SU-DHL-6 (cell line): Measurements from ENCODE around the gene PRL.

ENCODE experiments used
- EZH2phosphoT487 ChIP-seq: fragments of 200-600 bp; sonication (generic), shearing (Covaris generic); conservative IDR thresholded peaks from 2 replicates; pipeline ENCODE4 v1.6.1; 2018; ENCODE audit warnings: mild to moderate bottlenecking, antibody characterized with exemption, low read length, moderate library complexity, mixed read lengths
- TF ChIP-seq, protein P1 (sequence below): fragments of 200-600 bp; sonication (generic); IDR thresholded peaks from one replicate; pipeline ENCODE4 v1.5.1; 2017; ENCODE audit warnings: antibody characterized with exemption, mild to moderate bottlenecking, low read length, moderate library complexity; ENCODE audit not compliant: insufficient read depth, poor library complexity, severe bottlenecking

DNA sequence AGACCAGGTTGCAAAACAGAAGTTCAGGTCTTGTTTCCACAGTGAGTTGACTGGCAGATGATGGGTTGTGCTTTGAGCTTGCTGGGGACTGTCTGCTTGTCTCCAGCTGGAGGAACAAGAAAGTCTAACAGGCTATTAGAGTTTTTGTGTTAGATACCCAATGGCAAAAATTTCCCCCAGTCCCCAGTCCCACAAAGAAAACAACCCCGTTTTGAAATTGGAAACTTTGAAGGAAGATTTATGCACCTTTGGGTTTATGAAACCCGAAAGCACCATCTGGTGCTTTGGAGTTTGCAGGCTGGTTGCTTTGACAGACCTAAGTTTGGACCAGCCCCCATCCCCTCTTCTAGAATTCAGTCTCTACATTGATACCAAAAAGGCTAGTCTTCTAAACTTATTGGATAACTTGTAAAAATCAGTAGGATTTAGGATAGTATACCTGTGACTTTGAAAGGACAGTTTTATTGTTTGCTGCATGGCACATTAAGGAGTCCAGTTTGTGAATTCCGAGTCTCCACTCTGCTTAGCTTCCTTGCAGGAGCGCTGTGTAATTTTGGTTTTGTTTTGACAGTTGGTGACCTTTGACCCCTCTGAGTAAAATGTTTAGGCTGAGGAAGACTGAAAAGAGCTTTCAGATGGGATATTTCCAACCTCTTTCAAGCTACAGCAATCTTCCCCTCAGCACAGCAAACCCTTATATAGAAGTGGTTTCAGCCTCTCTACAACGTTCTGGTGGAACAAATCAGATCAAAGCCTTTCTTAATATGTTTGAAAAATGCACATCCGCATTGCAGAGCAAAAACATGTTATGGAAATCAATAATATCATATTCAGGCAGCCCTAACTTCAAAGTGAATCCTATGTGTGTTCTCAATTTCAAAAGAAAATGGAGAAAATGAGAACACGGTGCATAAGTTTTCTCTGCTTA lies 25.5 kb upstream of the PRL start:
- TF ChIP-seq, protein P1, sequence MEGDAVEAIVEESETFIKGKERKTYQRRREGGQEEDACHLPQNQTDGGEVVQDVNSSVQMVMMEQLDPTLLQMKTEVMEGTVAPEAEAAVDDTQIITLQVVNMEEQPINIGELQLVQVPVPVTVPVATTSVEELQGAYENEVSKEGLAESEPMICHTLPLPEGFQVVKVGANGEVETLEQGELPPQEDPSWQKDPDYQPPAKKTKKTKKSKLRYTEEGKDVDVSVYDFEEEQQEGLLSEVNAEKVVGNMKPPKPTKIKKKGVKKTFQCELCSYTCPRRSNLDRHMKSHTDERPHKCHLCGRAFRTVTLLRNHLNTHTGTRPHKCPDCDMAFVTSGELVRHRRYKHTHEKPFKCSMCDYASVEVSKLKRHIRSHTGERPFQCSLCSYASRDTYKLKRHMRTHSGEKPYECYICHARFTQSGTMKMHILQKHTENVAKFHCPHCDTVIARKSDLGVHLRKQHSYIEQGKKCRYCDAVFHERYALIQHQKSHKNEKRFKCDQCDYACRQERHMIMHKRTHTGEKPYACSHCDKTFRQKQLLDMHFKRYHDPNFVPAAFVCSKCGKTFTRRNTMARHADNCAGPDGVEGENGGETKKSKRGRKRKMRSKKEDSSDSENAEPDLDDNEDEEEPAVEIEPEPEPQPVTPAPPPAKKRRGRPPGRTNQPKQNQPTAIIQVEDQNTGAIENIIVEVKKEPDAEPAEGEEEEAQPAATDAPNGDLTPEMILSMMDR: no peak
- TF ChIP-seq EZH2phosphoT487: no peak
